RWPE1 (cell line): ENCODE data around the gene NMNAT2.

Source experiments
- CTCF ChIA-PET: fragments of 350-600 bp; sonication (Branson Sonifier 250); formaldehyde crosslinking; extraction: SDS; loops from one replicate; lab custom pipeline; 2021; lab: Yijun Ruan, JAX
- POLR2A ChIA-PET: fragments of 400-600 bp; formaldehyde crosslinking; extraction: SDS; loops from one replicate; lab custom pipeline; 2020; ENCODE audit warnings: antibody characterized with exemption; ENCODE audit not compliant: low non-redundant PET; lab: Yijun Ruan, JAX
- DNase-seq: peaks from one replicate; pipeline ENCODE4 v3.0.0; 2012; ENCODE audit warnings: low spot score
- H3K27ac ChIP-seq: fragments of 450-650 bp; 2 replicates; pipeline ENCODE4 v1.5.1; 2017
- CTCF ChIP-seq: fragments of 450-650 bp; conservative IDR thresholded peaks from 2 replicates; pipeline ENCODE4 v1.5.1; 2017; ENCODE audit warnings: low read depth, mild to moderate bottlenecking

NMNAT2 gene

GRCh38 chr1:183230413-183230812, 187.8 kb downstream of the NMNAT2 start:
- CTCF ChIA-PET, result interaction anchor here (0.8 kb wide), 1 partner anchor 21 kb away, joined by 4 read pairs; no protein-coding TSS in a partner anchor
- TF ChIP-seq CTCF, result no peak
- POLR2A ChIA-PET, result no interaction called here
- peak; percentile 30 for DNase-seq
- H3K27ac ChIP-seq, result peak overlapping the region; percentile 53; the same call in 1 of the 2 replicates

GRCh38 chr1:183228347-183229220, 189.6 kb downstream of the NMNAT2 start:
- TF ChIP-seq CTCF, result 0 out of 2 replicates have a peak, but pooled peaks have one; percentile 7
- POLR2A ChIA-PET, result no interaction called here
- no peak for DNase-seq
- peak overlapping the region; percentile 60 for H3K27ac ChIP-seq
- CTCF ChIA-PET, result interaction anchor here (0.6 to 1.4 kb wide), 4 partner anchors 19 to 322 kb away, joined by 3 to 4 read pairs (median 4); no protein-coding TSS in a partner anchor

GRCh38 chr1:183227422-183228346, 190.5 kb downstream of the NMNAT2 start:
- TF ChIP-seq CTCF, result peak; percentile 56
- CTCF ChIA-PET, result interaction anchor here (0.6 to 1.4 kb wide), 3 partner anchors 18 to 220 kb away, joined by 3 to 9 read pairs (median 4); no protein-coding TSS in a partner anchor
- POLR2A ChIA-PET, result interaction anchor here (0.5 kb wide), 1 partner anchor 223 kb away, joined by 3 read pairs; no protein-coding TSS in a partner anchor
- H3K27ac ChIP-seq, result peak overlapping the region; percentile 60
- DNase-seq, result no peak

- no peak for DNase-seq
- POLR2A ChIA-PET, result interaction anchor here (0.5 kb wide), 1 partner anchor 222 kb away, joined by 3 read pairs; no protein-coding TSS in a partner anchor
These were observed 191.2 kb downstream of the NMNAT2 start for GRCh38 chr1:183226963-183227362.

GRCh38 chr1:183226361-183226760, 191.8 kb downstream of the NMNAT2 start:
- ChIA-PET POLR2A (interaction anchor here (0.6 kb wide), 2 partner anchors 23 to 101 kb away, joined by 4 to 8 read pairs; no protein-coding TSS in a partner anchor), CTCF (interaction anchor here (1.0 kb wide), 1 partner anchor 13 kb away, joined by 3 read pairs; no protein-coding TSS in a partner anchor)
- peak overlapping the region; percentile 54 for H3K27ac ChIP-seq
- no peak for DNase-seq
- TF ChIP-seq CTCF, result no peak

More at GRCh38 chr1:183226963-183227362, 191.2 kb downstream of the NMNAT2 start:
- TF ChIP-seq CTCF, result no peak
- CTCF ChIA-PET, result interaction anchor here (1.4 kb wide), 1 partner anchor 17 kb away, joined by 4 read pairs; no protein-coding TSS in a partner anchor
- H3K27ac ChIP-seq, result peak overlapping the region; percentile 54
